Mesodermal cell (in vitro differentiated cells): ENCODE data around the gene CYTH1.
"Not testable (repeated sequence)": the region's sequence is repeated elsewhere in the genome, so short reads cannot be mapped to it uniquely, and the experiment has no call there.

Experiments
- H3K27ac ChIP-seq: 2 replicates; pipeline ENCODE4 v1.7.0; 2013; ENCODE audit warnings: mild to moderate bottlenecking, low read depth, low read length, moderate library complexity; ENCODE audit not compliant: severe bottlenecking
- H3K36me3 ChIP-seq: 2 replicates; pipeline ENCODE4 v1.7.1; 2013; ENCODE audit warnings: mild to moderate bottlenecking, low read length, moderate library complexity; ENCODE audit not compliant: control insufficient read depth, insufficient read depth
- H3K4me1 ChIP-seq: one replicate; pipeline ENCODE4 v1.7.1; 2013; ENCODE audit warnings: mild to moderate bottlenecking, low read length; ENCODE audit not compliant: insufficient read depth, control insufficient read depth, poor library complexity, severe bottlenecking
- H3K4me3 ChIP-seq: 2 replicates; pipeline ENCODE4 v1.7.0; 2013; ENCODE audit warnings: low read length, control low read depth, mild to moderate bottlenecking; ENCODE audit not compliant: insufficient read depth, poor library complexity, severe bottlenecking; ENCODE audit errors: extremely low read depth
- H3K9me3 ChIP-seq: 2 replicates; pipeline ENCODE4 v1.7.1; 2013; ENCODE audit warnings: mild to moderate bottlenecking, low read length, moderate library complexity; ENCODE audit not compliant: control insufficient read depth
- WGBS, 2 experiments: methylation state at CpG; one replicate each; pipeline ENCODE4 v1.1.5; 2013; ENCODE audit warnings: missing lambda C conversion rate in 2 of 2; ENCODE audit not compliant: insufficient coverage in 2 of 2; 5-methylcytosine and 5-hydroxymethylcytosine counted together

The CYTH1 gene

GRCh38 chr17:78761789-78762406, 20.2 kb downstream of the CYTH1 start:
- no peak overlapping the region for H3K27ac ChIP-seq
- H3K4me1 ChIP-seq: peaks cover 5% of the 10 kb centered on the region
- 80% methylated on average over 1 of the region's 5 CpGs for WGBS, 2 experiments
- H3K9me3 ChIP-seq: no peaks in the 10 kb centered on the region
- no peak overlapping the region for H3K4me3 ChIP-seq
- H3K36me3 ChIP-seq: no peaks in the 10 kb centered on the region

GRCh38 chr17:78759969-78760352, 22.1 kb downstream of the CYTH1 start:
- 93 to 100% methylated on average over 3 of the region's 5 CpGs for WGBS, 2 experiments
- Histone ChIP-seq H3K4me3 (no peak overlapping the region), H3K36me3 (no peaks in the 10 kb centered on the region), H3K27ac (no peak overlapping the region), H3K9me3 (no peaks in the 10 kb centered on the region), H3K4me1 (peaks cover 5% of the 10 kb centered on the region)

- WGBS, 2 experiments: 91 to 98% methylated on average over 8 to 10 of the region's 11 CpGs
- Histone ChIP-seq H3K9me3 (no peaks in the 10 kb centered on the region), H3K4me1 (peaks cover 5% of the 10 kb centered on the region), H3K36me3 (no peaks in the 10 kb centered on the region), H3K27ac (no peak overlapping the region), H3K4me3 (no peak overlapping the region)
Observed at GRCh38 chr17:78759203-78759968, 22.7 kb downstream of the CYTH1 start.

GRCh38 chr17:78753316-78754250, 28.5 kb downstream of the CYTH1 start:
- WGBS, 2 experiments: 94 to 97% methylated on average over 11 to 12 of the region's 13 CpGs
- no peaks in the 10 kb centered on the region for H3K9me3 ChIP-seq
- H3K4me3 ChIP-seq: no peak overlapping the region
- H3K4me1 ChIP-seq: peaks cover under 1% of the 10 kb centered on the region
- H3K27ac ChIP-seq: no peak overlapping the region
- H3K36me3 ChIP-seq: no peaks in the 10 kb centered on the region

- Histone ChIP-seq H3K4me1 (no peaks in the 10 kb centered on the region), H3K27ac (no peak overlapping the region), H3K36me3 (no peaks in the 10 kb centered on the region), H3K9me3 (no peaks in the 10 kb centered on the region), H3K4me3 (no peak overlapping the region)
- WGBS, 2 experiments: 91 to 96% methylated on average over 10 of the region's 14 CpGs
Observed at GRCh38 chr17:78751447-78752161, 30.5 kb downstream of the CYTH1 start.

- H3K9me3 ChIP-seq, H3K27ac ChIP-seq, H3K36me3 ChIP-seq, H3K4me3 ChIP-seq, H3K4me1 ChIP-seq: not testable (repeated sequence)
- 86 to 93% methylated on average over 4 of the region's 5 CpGs for WGBS, 2 experiments
Observed at GRCh38 chr17:78751000-78751399, 31.1 kb downstream of the CYTH1 start.

GRCh38 chr17:78748730-78749317, 33.2 kb downstream of the CYTH1 start:
- Histone ChIP-seq H3K4me3 (no peak overlapping the region), H3K9me3 (no peaks in the 10 kb centered on the region), H3K4me1 (no peaks in the 10 kb centered on the region), H3K27ac (no peak overlapping the region), H3K36me3 (no peaks in the 10 kb centered on the region)
- 94 to 97% methylated on average over 2 to 5 of the region's 8 CpGs for WGBS, 2 experiments

- Histone ChIP-seq H3K36me3 (no peaks in the 10 kb centered on the region), H3K27ac (no peak overlapping the region), H3K4me1 (no peaks in the 10 kb centered on the region), H3K9me3 (no peaks in the 10 kb centered on the region), H3K4me3 (no peak overlapping the region)
- WGBS, 2 experiments: 88 to 94% methylated on average over 4 to 5 of the region's 6 CpGs
Observed at GRCh38 chr17:78748048-78748729, 33.9 kb downstream of the CYTH1 start.

- 100% methylated on average over 1 of the region's 2 CpGs; no CpG with 5 or more reads in 1 of the 2 experiments for WGBS, 2 experiments
- Histone ChIP-seq H3K27ac (no peak overlapping the region), H3K36me3 (no peaks in the 10 kb centered on the region), H3K9me3 (no peaks in the 10 kb centered on the region), H3K4me1 (no peaks in the 10 kb centered on the region), H3K4me3 (no peak overlapping the region)
Observed at GRCh38 chr17:78747488-78747887, 34.6 kb downstream of the CYTH1 start.
